NCI-H345 treated with DMSO at 0.1 percent for 48 hours (cell line): ENCODE measurements around the gene CALML5.
A peak's percentile ranks its signal among the peaks of the same experiment; 100 is the strongest.

Source experiments
- DNase-seq: peaks from one replicate; lab custom pipeline; 2025; ENCODE audit not compliant: unreplicated experiment; lab: John Stamatoyannopoulos, UW

The CALML5 gene

DNA sequence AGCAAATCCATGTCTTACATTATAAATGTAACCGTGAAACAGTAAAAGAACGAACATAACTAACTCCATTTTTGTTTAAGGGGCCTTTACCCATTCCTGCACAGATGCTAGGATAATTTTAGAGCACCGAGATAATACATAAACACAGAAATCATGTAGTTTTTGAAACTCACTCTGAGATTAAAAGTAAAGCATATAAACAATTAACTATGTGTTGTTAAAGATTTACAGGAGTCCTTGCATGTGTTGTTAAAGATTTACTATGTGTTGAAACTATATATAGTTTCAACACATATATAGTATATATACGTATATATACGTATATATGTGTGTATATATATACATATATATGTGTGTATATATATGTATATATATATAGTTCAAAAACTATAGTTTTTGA is 18.2 kb upstream of the CALML5 start:
- DNase-seq, result no peak

- no peak for DNase-seq
Measured at GRCh38 chr10:5515948-5516761, 16.8 kb upstream of the CALML5 start.

DNA sequence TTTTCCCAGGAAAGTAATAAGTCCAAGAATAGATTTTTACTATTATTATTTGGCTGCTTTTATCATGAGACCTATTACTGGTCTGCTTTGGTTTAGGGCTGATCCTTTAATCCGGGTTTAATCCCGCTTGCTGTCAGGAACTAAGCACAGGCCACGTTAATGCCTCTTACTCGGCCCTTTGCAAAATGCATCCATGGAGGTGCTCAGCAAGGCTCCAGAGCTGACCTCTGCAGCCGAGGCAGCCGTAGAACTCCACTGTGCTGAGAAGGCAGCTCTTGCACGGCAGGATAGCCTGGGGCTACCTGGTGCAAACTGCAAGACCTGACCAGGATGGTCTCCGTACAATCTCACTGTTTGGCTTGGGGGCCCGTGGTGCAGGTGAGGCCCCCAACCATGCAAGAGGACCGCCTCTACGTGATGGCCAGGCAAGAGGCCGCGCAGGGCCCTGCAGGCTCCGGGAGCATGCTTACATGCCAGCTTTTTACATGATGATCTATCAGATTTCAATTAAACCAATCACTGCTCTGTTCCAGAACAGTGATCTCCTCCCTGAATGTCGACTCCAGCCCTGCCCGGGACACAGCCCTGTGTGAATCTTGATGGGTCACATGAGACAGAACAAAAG is 15.0 kb upstream of the CALML5 start:
- no peak for DNase-seq

DNA sequence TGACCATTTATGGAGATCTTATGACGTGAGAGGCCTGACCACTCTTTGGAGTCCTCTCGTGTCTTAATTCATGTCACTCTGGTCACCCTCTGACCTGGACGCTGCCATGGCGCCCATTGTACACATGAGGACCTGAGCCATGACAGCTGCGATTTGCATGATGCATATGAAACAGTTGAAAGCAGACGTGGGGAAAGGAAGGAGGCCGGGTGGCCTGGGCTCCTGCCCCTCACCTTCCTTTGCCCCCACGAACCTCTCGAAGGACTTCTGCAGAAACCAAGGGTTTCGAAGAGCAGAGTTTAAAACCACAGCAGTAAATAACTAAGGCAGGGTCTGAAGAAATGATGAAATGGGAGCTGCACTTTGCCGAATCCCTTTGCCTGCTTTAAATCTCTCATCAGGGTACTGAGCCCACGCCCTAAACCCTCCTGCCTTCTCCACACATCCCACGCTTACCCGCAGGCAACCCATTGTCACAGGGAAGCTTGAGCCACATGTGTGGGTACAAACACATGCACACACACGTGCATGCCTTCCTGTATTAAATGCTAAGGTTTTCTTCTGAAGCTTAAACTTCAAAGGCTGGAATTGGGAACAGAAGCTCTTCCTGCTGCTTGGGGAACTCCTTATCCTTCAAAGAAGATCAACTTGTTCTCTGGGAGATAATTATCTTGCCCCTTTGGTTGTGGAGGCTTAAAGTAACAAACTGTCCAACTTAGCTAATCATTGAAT is 13.7 kb upstream of the CALML5 start:
- DNase-seq, result no peak

DNA sequence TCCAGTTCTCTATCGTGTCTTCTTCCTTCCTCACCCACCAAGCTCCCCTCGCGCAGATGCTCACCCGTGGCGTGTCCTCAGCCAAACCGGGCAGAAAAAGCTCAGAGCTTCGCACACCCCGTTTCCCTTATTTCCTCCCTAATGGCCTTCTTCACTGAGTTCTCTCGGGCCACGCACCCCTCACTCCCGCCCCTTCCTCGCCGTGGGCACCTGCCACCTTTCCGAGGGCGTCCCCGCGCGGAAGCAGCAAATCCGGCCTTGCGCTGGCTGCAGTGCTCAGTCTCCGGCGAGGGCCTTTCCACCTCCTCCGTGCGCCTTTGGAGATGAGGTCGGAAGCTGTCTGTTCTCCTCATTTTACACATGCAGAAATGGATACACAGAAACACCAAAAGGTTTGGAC is 13.0 kb upstream of the CALML5 start:
- no peak for DNase-seq

GRCh38 chr10:5511885-5512280 is 12.5 kb upstream of the CALML5 start:
- no peak for DNase-seq

DNA sequence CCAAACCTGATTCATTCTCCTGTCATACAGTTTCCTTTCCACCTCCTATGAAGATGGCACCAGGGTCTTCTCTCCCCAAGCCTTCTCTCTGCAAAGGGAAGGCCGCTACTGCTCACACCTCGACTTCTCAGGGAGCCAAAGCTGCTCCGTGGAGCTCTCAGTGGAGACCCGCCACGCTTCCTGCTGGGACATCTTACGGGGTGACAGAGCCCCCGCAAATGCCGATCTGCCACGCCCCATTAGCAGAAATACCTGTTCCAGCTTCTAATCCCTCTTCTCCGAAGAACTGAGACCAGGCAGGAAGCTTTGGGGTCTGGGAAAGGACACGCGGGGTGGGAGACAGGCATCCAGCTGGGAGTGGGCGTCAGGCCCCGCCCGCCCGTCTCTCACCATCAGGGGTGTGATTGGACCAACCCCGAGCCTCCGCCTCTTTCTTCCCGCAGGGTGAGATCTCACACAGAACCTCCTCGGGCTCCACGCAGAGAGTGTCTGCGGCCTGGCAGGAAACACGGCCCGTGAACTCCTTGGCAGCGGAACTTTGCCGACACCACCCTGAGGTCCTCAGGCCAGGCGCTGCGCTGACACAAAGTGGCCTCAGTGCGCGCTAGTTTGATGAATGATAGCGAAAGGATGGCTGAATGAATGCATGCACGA is 12.0 kb upstream of the CALML5 start:
- DNase-seq, result no peak

GRCh38 chr10:5510281-5511072 is 11.1 kb upstream of the CALML5 start:
- DNase-seq, result no peak

DNA sequence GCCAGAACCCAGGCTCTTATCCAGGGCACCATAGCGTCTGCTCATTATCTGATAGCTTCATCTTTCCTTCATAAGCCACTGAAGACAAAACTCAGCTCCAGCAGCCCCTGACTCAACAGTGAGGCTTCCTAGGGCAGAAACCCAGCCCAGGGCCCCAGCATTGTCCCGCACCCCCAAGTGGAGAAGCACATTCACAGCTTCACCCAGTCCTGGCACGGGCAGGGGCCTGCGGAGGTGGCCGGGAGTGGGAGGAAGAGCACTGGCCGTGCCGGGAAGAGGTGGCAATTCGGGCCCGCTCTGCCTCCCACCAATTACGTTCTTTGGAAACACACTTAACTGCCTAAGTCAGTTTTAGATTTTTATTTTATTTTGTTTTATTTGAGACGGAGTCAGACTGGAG is 10.3 kb upstream of the CALML5 start:
- DNase-seq, result no peak

- no peak for DNase-seq
Measured at GRCh38 chr10:5509236-5509635, 9.9 kb upstream of the CALML5 start.

GRCh38 chr10:5508786-5509185 is 9.4 kb upstream of the CALML5 start:
- no peak for DNase-seq

DNA sequence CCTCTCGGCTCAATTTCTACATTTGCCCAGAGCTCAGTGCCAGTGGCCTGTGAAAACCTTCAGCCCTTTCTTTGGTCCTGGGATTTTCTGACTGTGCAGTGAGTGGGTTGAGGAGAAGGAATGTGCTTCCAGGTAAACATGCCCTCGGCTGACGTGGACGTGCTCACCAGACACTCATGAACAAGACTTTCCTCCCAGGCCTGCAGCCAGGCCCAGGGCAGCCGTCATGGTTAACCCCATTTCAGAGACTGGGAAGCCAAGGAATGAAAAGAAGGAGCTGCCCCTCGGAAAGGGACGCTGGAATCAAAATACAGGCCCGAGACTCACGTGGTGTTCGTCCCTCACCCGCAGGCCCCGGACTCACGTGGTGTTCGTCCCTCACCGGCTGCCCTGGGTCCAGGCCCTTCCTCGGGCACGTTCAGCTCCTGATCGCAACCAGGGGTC is 8.8 kb upstream of the CALML5 start:
- DNase-seq, result no peak

GRCh38 chr10:5507649-5508131 is 8.3 kb upstream of the CALML5 start:
- no peak for DNase-seq

DNA sequence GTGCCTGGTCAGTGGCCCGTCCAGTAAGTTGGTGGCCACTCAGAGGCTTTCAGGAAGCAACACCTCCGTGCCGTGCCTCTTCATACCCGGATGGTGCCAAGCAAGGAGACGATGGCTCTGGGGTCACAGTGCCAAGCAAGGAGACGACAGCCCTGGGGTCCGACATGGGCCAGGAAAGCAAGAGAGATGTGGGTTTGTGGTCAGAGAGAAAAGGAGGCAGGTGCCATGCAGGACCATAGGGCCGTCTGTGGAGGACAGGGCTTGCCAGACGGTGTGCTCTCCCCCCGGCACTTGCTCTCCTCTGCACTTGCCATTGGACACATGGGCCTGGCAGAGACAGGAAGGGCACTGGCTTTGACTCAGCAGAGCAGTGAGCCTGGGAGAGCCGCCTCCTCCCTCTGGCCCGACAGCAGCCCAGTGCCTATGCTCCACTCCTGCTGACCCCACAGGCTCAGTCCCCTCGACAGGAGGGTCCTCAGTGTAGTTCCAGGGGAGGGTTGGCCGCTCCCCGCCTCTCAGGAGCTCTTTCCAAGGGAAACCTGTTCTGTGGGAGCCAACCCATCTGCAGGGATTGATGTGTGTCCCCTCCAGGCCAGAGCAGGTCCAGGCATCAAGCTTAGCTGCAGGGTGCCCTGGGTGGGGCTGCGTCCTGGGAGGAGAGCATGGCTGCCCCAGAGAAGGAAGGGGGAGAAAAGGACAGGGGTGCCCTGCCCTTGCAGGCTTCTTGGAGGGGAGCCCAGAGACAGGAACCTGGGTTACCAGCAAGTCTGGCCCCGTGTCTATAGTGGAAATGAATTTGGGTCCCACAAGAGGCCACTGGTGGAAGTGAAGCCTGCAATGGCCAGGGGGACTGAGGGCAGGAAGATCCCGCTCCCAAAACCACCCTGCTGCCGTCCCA is 7.6 kb upstream of the CALML5 start:
- DNase-seq, result no peak

GRCh38 chr10:5506246-5506645 is 6.9 kb upstream of the CALML5 start:
- DNase-seq, result no peak

- DNase-seq, result peak; percentile 50
Measured at GRCh38 chr10:5504146-5505072, 5.0 kb upstream of the CALML5 start.

DNA sequence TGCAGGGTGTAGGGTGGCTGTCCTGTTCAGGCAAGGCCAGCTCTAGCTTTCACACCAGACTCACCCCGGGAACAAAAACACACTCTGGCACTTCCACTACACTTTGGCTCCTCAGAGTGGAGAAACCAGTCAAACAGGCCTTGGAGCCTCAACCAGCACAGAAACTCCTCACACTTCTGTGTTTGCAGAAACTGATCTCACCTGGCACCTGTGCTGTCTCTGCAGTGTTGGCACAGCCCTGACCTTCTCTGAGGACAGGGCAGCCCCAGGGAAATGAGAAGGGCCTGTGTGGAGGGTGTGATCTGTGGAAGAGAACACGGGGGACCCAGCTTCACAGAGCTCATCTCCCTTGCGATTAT is 4.1 kb upstream of the CALML5 start:
- DNase-seq, result peak; percentile 67
